Activated CD8-positive, alpha-beta T cell treated with anti-CD3 and anti-CD28 coated beads for 36 hours (primary cell): Measurements from ENCODE around the gene GNA12. TPM values are rescaled to one million over a fixed set of nuclear protein-coding genes. Genes with fewer than 3 reads are reported as not detected.

Experiments
- ATAC-seq: fragments of 200-7000 bp; cut with Tn5 transposase; one replicate; pipeline ENCODE4 v1.10.0; 2021; ENCODE audit warnings: mild to moderate bottlenecking, moderate library complexity
- CTCF ChIA-PET: fragments of 350-600 bp; sonication (Branson Sonifier 250); formaldehyde crosslinking; loops from one replicate; lab custom pipeline; 2021; ENCODE audit warnings: antibody characterized with exemption; lab: Charles Lee
- POLR2A ChIA-PET: fragments of 350-600 bp; sonication (Branson Sonifier 250); formaldehyde crosslinking; loops from one replicate; lab custom pipeline; 2021; ENCODE audit warnings: antibody characterized with exemption; lab: Charles Lee
- DNase-seq: peaks from one replicate; pipeline ENCODE4 v3.0.0-alpha.2; 2020
- H3K27ac Mint-ChIP-seq: one replicate; pipeline ENCODE4 v1.8.0; 2021; ENCODE audit warnings: mild to moderate bottlenecking, mixed read lengths
- H3K27me3 Mint-ChIP-seq: one replicate; pipeline ENCODE4 v1.8.0; 2021; ENCODE audit warnings: mixed read lengths
- H3K36me3 Mint-ChIP-seq: one replicate; pipeline ENCODE4 v1.8.0; 2021; ENCODE audit warnings: low read depth, mixed read lengths
- H3K4me1 Mint-ChIP-seq: one replicate; pipeline ENCODE4 v1.8.0; 2021; ENCODE audit warnings: low read depth, mixed read lengths
- H3K4me3 Mint-ChIP-seq: one replicate; pipeline ENCODE4 v1.8.0; 2021; ENCODE audit warnings: mild to moderate bottlenecking, moderate library complexity, mixed read lengths
- H3K9me3 Mint-ChIP-seq: one replicate; pipeline ENCODE4 v1.8.0; 2021; ENCODE audit warnings: mixed read lengths
- intact Hi-C: fragments of 100-400 bp; cut with micrococcal nuclease; formaldehyde crosslinking; loops from one replicate; pipeline ENCODE4 v1.10.0; 2022
- total RNA-seq, 2 experiments: library from RNA; stranded (reverse); gene quantifications; one replicate each; pipeline ENCODE4 v1.2.3, GENCODE V29; 2021
- TF ChIP-seq, protein P1 (sequence below): fragments of 200-600 bp; IDR thresholded peaks from one replicate; pipeline ENCODE4 v1.8.0; 2022; ENCODE audit warnings: antibody characterized with exemption, mild to moderate bottlenecking

GNA12 gene
- total RNA-seq, 2 experiments from 2014 or later = 21.0 to 21.1 TPM

DNA sequence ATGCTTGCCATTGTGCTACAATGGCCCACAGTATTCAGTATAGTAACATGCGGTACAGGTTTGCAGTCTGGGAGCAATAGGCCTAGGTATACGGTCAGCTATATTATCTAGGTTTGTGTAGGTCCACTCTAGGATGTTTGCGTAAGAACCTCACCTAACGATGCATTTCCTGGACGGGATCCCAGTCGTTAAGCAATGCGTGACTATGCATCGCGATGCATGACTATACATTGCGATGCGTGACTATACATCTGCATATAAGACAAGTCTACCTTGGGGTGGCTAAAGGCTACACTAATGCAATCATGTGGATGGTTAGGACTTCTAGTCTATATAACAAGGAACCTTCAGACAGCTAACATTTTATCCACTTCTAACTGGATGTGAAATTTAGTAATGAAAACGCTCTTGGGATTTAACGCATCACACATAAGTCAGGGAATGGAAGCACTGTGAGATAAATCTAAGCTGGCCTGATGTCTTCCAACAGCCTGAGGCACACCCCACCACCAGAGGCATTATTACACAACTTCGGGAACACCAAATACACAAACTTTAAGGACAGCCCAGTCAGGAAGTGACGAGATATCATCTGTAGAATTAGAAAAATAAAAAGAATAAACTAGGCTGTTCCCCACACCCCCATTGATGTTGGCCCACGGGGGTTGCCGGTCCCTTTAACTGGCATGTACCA, 9.2 kb downstream of the GNA12 start:
- no peaks in the 10 kb centered on the region for H3K27me3 Mint-ChIP-seq
- intact Hi-C loops = no loop called here
- H3K9me3 Mint-ChIP-seq = peaks cover 2% of the 10 kb centered on the region
- ChIA-PET POLR2A (no interaction called here), CTCF (interaction anchor here (0.8 kb wide), 1 partner anchor 10 kb away, joined by 3 read pairs; no protein-coding TSS in a partner anchor)
- ATAC-seq = no peak
- no peak for DNase-seq
- peaks cover 18% of the 10 kb centered on the region for H3K36me3 Mint-ChIP-seq
- H3K27ac Mint-ChIP-seq = no peak overlapping the region
- peaks cover 22% of the 10 kb centered on the region for H3K4me1 Mint-ChIP-seq
- no peak overlapping the region for H3K4me3 Mint-ChIP-seq
- TF ChIP-seq, protein P1, sequence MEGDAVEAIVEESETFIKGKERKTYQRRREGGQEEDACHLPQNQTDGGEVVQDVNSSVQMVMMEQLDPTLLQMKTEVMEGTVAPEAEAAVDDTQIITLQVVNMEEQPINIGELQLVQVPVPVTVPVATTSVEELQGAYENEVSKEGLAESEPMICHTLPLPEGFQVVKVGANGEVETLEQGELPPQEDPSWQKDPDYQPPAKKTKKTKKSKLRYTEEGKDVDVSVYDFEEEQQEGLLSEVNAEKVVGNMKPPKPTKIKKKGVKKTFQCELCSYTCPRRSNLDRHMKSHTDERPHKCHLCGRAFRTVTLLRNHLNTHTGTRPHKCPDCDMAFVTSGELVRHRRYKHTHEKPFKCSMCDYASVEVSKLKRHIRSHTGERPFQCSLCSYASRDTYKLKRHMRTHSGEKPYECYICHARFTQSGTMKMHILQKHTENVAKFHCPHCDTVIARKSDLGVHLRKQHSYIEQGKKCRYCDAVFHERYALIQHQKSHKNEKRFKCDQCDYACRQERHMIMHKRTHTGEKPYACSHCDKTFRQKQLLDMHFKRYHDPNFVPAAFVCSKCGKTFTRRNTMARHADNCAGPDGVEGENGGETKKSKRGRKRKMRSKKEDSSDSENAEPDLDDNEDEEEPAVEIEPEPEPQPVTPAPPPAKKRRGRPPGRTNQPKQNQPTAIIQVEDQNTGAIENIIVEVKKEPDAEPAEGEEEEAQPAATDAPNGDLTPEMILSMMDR = no peak

DNA sequence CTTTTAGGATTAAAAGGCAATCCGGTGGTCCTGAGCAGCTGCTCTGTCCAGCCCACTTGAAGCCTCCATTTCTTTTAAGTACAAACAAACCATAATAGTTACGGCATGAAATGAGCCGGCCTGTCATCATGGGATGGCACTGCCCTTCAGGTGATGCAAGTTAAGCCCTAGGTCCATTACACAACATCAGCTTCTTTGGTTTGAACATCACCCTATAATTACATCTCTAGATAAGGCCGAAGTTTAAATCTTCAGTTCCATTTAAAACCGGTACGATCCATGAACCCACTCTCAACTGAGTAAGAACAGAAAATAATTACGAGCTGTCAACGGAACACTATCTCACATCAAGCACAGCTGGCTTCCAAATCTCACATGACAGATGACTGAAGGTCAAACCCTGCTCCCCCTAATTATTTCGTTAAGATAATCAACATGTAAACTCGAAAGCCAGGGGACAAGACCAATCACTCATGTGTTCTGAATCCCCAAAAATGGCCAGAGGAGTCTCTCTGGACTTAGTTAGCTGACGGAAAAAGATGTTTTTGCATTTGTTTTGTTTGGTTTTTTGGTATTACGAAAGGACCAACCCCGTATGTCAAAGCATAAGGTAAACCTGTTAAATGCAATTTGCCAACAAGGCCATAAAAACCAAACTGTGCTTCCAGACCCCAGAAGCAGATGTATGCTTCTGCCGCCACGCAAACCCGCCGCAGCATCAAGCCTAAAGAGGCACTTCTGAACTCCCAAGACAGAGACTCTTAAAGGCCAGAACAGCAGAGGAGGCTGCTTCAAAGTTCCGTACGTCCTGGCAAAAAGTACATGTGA, 10.8 kb downstream of the GNA12 start:
- ATAC-seq (no peak), DNase-seq (no peak)
- Mint-ChIP-seq H3K27me3 (no peaks in the 10 kb centered on the region), H3K4me3 (no peak overlapping the region), H3K4me1 (peaks cover 17% of the 10 kb centered on the region), H3K27ac (no peak overlapping the region), H3K36me3 (peaks cover 14% of the 10 kb centered on the region), H3K9me3 (no peaks in the 10 kb centered on the region)
- intact Hi-C loops = no loop called here
- TF ChIP-seq, protein P1 = no peak
- ChIA-PET CTCF (no interaction called here), POLR2A (interaction anchor here (0.9 to 1.0 kb wide), 3 partner anchors 9 to 26 kb away, joined by 3 to 4 read pairs (median 4); no protein-coding TSS in a partner anchor)

DNA sequence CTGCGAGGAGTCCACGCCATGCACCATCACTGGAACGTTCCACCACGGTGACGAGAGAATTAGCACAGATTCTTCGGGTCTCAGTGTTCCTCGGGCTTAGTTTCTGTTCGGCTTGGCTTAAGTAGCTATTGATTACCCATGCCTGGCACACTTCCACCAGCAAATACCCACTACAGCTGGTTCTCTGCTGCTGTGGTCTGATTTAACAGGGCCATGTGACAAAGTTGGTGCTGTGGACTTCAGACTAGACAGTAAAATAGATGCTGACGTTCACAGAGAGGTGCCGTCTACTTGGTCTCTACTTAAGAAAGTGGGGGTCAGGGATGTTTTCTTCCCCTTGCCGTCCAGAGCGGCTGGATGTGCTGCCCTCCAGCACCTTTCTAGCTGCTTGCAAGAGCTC, 11.6 kb downstream of the GNA12 start:
- Mint-ChIP-seq H3K4me1 (peaks cover 12% of the 10 kb centered on the region), H3K9me3 (no peaks in the 10 kb centered on the region), H3K36me3 (peaks cover 12% of the 10 kb centered on the region), H3K27me3 (no peaks in the 10 kb centered on the region), H3K27ac (no peak overlapping the region), H3K4me3 (no peak overlapping the region)
- no peak for ATAC-seq
- TF ChIP-seq, protein P1 = no peak
- POLR2A ChIA-PET = interaction anchor here (0.9 kb wide), 1 partner anchor 25 kb away, joined by 3 read pairs; no protein-coding TSS in a partner anchor
- CTCF ChIA-PET = no interaction called here
- DNase-seq = no peak
- intact Hi-C loops = no loop called here

DNA sequence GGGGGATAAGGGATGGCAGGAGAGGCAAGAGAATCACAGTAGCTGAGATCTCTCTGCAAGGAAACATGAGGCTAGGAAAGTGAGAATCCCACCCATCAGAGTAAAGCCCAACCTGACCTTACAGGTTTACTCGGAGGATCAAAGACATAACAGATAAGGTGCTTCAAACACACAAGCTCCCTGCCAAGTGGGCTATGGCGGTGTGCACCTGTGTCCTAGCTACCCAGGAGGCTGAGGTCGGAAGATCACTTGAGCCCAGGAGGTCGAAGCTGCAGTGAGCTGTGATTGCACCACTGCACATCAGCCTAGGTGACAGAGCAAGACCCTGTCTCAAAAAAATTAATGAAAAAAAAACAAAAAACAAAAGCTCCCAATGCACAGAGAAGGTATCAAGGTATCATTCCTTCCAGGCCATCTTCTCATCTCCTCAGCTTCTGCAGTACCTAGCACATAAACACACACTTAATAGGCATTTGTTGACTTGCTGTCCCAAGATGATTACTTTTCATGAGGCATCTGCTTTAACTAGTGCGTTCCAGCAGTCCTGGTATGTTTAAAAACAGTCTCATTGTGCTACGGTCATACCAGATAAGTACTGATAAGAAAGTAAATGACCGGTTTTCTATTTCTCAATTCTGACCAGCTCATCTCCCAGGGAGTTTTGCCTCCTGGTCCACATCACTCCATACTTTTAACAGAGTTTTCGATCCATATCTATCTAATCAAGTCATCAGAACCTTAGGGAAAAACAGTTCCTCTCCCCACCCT, 13.3 kb downstream of the GNA12 start:
- Mint-ChIP-seq H3K4me3 (no peak overlapping the region), H3K36me3 (peaks cover 6% of the 10 kb centered on the region), H3K4me1 (peaks cover 9% of the 10 kb centered on the region), H3K27me3 (no peaks in the 10 kb centered on the region), H3K27ac (no peak overlapping the region), H3K9me3 (no peaks in the 10 kb centered on the region)
- TF ChIP-seq, protein P1 = no peak
- DNase-seq = no peak
- ChIA-PET POLR2A (no interaction called here), CTCF (interaction anchor here (0.7 kb wide), 1 partner anchor 112 kb away, joined by 3 read pairs; no protein-coding TSS in a partner anchor)
- no peak for ATAC-seq
- intact Hi-C loops = no loop called here
